SH-SY5Y (cell line): Measurements from ENCODE around the gene VAMP2.

Experiments
- GATA2 ChIP-seq: IDR thresholded peaks from 2 replicates; pipeline ENCODE4 v1.6.1; 2011; ENCODE audit warnings: mild to moderate bottlenecking, low read depth, low read length
- GATA3 ChIP-seq: IDR thresholded peaks from 2 replicates; pipeline ENCODE4 v1.6.1; 2011; ENCODE audit warnings: low read depth, mild to moderate bottlenecking, low read length, moderate library complexity

DNA sequence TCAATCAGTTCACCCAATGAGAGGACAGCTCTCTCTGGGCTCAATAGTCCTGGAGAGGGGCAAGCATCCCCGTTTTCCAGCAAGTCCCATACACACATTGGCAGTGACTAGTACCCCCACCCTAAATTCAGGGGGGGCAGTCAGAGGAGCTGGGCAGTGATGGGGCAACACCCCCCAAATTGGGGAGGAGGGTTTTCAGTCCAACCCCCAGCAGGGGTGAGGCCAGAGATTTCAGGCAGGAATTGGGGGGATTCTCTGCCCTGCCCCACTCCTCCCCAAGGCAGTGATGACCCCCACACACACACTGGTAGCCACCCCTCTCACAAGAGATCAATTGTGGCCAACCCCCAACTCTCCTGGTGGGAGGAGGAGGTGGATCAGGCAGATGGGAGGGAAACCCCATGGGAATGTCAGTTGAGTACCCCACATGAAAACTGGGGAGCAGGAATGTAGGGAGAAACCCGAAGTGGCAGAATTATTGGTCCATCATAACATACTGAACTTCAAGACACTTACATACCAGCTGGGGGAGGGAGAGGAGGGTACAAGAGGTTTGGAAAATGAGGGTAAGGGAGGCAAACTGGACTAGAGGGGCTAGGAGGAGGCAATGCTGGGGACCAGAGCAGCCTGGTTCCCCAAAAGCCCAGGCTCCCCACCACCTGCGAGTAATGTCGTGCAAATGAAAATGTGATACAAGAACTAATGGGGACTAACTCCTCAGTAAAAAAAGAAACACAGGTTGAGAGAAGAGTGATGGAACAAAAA is 3.1 kb downstream of the VAMP2 start:
- TF ChIP-seq GATA2: no peak
- no peak for TF ChIP-seq GATA3
